H7 (cell line): ENCODE measurements around the gene LRRC37A3. TPM values are rescaled to one million over a fixed set of nuclear protein-coding genes. Genes with fewer than 3 reads are reported as not detected.
"Not testable (repeated sequence)": the region's sequence is repeated elsewhere in the genome, so short reads cannot be mapped to it uniquely, and the experiment has no call there.

Experiments
- DNase-seq: peaks from one replicate; pipeline ENCODE4 v3.0.0; 2012
- H3K27me3 ChIP-seq: 2 replicates; pipeline ENCODE4 v1.6.0; 2011; ENCODE audit warnings: mild to moderate bottlenecking, low read length; ENCODE audit not compliant: control insufficient read depth, insufficient read depth
- H3K36me3 ChIP-seq: replicated peaks from 2 replicates; pipeline ENCODE4 v1.5.1; 2011; ENCODE audit warnings: low read length; ENCODE audit not compliant: control insufficient read depth, insufficient read depth
- H3K4me3 ChIP-seq: 2 replicates; pipeline ENCODE4 v1.5.1; 2011; ENCODE audit warnings: low read depth, mild to moderate bottlenecking, control low read depth, low read length, moderate library complexity; ENCODE audit not compliant: insufficient read depth
- total RNA-seq: library from RNA; depleted of rRNA; stranded (reverse); fragments of >200 nt; shearing (Covaris generic); gene quantifications from 2 replicates; pipeline ENCODE4 v1.2.3, GENCODE V29; 2014

LRRC37A3 gene
- total RNA-seq, 1 experiment from 2014 or later, result 3.5 TPM

DNA sequence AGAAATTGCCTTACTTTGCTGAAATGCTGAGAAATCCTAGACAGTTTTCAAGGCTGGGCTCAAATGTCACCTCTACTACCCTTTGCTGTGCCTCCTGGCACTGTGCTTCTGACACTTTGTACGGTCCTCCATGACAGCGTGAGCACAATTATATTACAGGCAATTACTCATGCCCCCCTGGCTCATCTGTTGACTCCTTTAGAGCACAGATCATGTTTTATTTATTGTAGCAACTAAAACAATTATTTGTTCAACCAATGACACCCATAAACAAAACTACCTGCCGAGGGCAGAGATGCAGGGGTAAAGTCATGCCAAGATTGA, 9.1 kb downstream of the LRRC37A3 start:
- H3K36me3 ChIP-seq, H3K27me3 ChIP-seq, DNase-seq: not testable (repeated sequence)

DNA sequence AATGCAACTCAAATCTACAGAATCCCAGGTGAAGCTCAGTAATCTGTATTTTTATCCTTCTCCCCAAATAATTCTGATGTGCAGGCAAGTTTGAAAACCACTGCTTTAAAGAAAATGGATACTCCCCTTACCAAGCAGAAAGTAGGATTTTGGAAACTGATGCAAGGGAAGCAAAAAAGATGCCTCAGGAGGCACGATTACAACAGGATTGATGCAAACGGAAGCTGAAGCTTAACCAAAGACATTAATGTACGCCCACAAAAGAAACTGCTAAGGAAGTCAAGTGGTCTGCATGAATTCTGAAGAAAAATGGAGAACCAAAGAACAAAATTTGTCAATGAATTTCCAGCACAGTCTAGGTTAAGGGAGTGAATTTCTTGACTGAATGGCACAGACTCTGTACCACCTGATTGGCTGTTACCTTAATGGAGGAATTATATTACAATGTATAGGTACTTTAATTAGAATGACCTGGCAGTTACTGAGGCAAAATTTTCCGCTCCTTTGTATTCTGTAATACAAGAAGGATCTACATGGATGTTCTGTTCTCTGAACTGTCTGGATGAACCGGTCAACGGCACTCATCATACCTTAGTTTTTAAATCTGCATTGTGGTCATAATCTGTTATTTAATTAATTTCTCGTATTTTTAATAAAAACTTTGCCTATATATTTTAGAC, 9.6 kb downstream of the LRRC37A3 start:
- not testable (repeated sequence) for H3K27me3 ChIP-seq, H3K36me3 ChIP-seq, H3K4me3 ChIP-seq, DNase-seq

More for the DNA sequence above, 9.1 kb downstream of the LRRC37A3 start:
- not testable (repeated sequence) for H3K4me3 ChIP-seq

DNA sequence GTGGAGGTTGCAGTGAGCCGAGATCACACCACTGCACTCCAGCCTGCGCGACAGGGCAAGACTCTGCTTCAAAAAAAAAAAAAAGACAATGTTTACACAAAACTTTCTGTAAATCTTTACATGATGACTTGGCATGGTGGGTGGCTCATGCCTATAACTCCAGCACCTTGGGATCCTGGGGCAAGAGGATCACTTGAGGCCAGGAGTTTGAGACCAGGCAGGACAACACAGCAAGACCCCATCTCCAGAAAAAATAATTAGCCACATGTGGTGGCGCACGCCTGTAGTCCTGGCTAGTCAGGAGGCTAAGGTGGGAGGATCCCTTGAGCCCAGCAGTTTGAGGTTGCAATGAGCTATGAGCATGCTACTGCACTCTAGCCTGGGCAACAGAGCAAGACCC, 15.2 kb downstream of the LRRC37A3 start:
- not testable (repeated sequence) for DNase-seq, H3K27me3 ChIP-seq, H3K4me3 ChIP-seq, H3K36me3 ChIP-seq

DNA sequence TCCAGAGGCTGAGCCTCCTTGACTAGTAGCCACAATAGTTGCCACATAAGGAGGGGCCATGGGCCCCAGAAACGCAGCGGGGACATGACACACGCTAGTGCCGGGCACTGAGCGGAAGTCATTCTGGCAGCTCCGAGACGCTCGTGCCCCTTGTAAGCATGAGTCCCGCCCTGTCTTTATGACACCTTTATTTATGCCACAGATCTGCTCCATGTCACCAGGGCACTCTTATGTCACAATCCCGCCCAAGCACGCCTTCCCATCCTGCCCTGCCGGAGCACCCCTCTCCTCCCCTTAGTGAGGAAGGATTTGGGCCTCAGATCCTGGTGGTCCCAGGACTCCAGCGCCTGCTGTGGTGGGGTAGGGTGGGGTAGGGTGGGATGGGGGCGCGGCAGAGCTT, 22.1 kb downstream of the LRRC37A3 start:
- H3K36me3 ChIP-seq, result not testable (repeated sequence)
- DNase-seq, result peak; percentile 7

DNA sequence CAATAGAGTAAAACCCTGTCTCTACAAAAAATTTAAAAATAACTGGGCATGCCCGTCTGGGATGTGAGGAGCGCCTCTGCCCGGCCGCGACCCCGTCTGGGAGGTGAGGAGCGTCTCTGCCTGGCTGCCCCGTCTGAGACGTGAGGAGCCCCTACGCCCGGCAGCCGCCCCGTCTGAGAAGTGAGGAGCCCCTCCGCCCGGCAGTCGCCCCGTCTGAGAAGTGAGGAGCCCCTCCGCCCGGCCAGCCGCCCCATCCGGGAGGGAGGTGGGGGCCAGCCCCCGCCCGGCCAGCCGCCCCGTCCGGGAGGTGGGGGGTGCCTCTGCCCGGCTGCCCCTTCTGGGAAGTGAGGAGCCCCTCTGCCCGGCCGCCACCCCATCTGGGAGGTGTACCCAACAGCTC, 45.1 kb downstream of the LRRC37A3 start:
- H3K4me3 ChIP-seq, result not testable (repeated sequence)

More for the DNA sequence above, 22.1 kb downstream of the LRRC37A3 start:
- not testable (repeated sequence) for H3K27me3 ChIP-seq, H3K4me3 ChIP-seq

DNA sequence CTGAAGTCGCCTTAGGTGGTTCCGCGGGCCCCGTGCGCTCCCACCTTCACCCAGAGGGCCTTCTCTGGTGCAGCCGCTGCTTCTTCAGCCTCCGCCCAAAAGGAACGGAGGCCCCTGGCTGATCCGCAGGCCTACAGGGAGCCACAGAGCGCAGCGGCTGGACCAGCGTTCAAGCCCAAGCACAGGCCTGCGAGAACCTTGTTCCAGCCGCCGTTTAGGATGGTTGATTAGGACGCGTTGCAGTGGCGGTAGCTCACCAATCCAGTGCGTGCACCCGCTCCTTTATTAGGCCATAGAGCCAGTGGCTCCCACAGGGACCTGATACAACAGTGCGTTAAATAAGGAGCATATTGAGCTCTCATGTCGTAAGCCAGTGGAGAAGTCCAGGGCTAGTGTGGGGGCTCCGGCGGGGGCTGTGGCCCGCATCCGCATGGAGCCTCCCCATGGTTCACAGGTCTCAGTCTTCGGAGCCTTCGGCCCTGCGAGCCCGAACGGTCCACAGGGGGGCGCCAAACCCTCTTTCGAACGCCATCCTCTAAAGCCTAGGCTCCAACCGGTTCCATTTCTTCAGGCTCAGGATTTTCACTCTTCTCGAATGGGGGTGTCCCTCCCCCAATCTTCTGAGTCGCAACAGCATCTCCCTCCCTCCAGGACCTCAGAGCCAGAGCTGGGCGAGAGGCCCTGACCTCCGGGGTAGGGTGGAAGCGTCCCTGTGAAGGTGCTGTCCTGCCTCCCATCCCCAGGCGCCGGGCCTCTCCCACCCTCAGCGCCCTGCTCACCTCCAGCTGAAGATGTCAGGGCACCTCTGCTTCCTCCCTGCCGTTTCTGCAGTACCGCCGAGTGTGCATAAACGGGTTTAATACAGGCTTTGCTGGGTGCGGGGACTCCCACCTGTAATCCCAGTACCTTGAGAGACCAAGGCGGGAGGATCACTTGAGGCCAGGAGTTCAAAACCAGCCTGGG, 71.5 kb downstream of the LRRC37A3 start:
- DNase-seq, result peak; percentile 82
- not testable (repeated sequence) for H3K27me3 ChIP-seq, H3K4me3 ChIP-seq, H3K36me3 ChIP-seq

More for the DNA sequence above, 45.1 kb downstream of the LRRC37A3 start:
- not testable (repeated sequence) for H3K36me3 ChIP-seq, DNase-seq, H3K27me3 ChIP-seq

DNA sequence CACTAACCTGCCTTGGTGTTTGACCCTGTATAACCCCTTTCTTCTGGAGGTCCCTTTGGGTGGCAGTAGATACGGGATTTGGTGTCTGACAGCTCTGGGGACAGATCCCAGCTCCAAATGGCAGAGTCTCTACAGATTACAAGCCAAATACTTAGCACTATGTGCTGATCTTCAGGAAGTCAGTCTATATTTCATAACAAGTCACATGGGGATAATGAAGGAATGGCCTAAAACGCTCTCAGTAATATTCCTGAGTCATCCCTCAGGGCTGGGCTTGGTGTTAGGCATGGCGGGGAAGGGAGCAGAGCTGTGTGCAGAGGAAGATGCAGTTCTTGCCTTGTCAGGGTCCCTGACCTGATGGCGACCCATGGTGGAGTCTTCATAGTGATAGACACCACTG, 72.4 kb downstream of the LRRC37A3 start:
- DNase-seq, H3K27me3 ChIP-seq, H3K4me3 ChIP-seq, H3K36me3 ChIP-seq: not testable (repeated sequence)

DNA sequence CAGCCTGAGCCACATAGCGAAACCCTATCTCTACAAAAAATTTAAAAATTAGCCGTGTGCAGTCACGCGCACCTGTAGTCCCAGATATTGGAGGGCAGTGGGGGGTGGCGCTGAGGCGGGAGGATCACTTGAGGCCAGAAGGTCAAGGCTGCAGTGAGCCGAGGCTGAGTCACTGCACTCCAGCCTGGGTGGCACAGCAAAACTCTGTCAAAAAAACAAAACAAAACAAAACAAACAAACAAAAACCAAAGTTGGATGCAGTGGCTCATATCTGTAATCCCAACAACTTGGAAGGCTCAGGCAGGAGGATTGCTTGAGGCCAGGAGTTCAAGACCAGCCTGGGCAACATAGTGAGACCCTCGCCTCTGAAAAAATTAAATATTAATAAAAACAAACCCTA, 75.4 kb downstream of the LRRC37A3 start:
- H3K4me3 ChIP-seq, DNase-seq, H3K27me3 ChIP-seq, H3K36me3 ChIP-seq: not testable (repeated sequence)

DNA sequence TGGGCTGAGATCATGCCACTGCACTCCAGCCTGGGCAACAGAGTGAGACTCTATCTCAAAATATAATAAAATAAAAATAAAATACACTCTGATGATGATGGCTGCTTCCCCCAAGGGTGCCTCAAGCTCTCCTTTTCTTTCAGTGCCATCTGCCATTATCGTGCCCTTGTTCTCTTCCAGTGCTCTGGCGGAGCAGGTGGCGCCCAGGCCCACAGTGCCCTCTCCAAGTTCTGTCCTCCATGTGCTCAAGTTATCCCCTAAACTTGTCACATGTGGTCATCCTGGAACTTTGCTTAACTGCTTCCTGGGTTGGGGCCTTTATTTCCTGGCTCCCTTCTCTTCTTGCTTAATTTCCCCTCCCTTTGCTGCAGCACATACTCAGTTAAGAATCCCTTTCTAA, 76.4 kb downstream of the LRRC37A3 start:
- H3K4me3 ChIP-seq, DNase-seq, H3K27me3 ChIP-seq, H3K36me3 ChIP-seq: not testable (repeated sequence)

DNA sequence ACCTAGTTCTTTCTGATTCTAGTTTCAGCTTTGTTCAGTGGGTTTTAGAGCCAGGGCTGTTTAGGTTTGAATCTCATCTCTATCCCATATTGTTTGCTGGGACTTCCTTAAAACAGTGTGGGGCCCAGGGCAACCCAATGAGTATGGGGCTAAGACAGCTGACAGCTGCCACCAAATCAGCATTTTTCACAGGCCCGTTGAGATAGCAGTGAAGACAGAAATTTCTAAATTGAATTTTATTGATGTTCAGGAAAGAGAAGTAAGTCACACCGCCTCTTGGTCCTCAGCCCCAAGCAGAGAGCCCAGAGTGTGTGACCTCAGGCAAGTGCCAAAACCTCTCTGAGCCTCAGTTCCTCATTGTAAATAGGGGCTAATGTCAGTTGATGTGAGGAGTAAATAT, 78.3 kb downstream of the LRRC37A3 start:
- not testable (repeated sequence) for H3K27me3 ChIP-seq, H3K36me3 ChIP-seq, H3K4me3 ChIP-seq, DNase-seq

DNA sequence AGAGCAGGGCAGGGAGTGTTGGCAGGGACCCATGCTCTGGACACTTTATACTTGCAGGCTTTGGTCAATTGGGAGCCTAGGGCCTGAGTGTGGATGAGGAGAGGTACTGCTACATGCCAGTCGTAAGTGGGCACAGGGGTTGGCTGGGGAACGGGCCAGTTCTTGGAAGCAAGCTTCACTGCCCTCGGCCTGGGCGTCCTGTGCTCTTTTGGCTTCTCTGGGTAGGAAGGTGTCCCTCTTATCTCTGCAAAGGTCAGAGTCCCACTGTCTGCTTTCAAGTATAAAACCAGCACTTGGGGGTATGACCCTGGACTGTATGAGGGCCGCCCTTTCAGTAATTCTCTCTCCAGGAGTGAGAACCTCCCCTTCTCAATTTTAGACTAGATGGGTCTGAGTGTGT, 80.8 kb downstream of the LRRC37A3 start:
- not testable (repeated sequence) for DNase-seq, H3K4me3 ChIP-seq, H3K36me3 ChIP-seq, H3K27me3 ChIP-seq

DNA sequence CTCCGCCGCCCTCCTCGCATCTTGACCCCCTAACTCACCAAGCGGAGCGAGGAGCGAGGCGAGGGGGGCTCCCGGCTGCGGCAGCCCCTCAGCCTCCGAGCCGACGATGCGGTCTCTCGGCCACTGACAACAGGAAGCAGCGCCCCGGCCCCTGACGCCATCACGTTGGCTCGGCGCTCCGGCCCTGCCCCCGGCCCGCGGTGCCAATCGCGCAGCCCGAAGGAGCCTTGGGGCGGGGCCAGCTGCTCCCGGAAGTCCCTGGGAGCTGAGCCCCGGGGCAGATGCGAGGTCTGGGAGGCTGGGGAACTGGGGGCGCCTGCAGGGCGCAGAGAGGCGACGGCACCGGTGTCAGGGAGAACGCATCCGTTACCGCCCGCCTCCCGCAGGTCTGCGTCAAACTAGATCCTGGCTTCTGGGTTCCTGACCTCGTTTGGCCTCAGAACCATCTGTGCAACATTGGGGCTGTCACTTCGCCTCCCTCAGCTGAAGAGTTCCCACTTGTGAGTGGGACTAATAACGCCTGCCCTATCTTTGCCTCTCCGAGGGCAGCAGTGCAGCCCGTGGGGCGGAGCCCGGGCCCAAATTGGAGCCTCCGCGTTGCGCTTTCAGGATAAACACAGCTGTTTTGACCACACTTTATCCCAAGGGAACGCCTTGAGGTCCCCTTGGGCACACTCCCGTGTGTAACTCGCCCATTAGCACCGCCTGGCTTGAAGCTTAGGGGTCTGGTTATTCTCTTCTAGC, 82.1 kb downstream of the LRRC37A3 start:
- peak; percentile 89 for DNase-seq
- peak overlapping the region; percentile 53 for H3K4me3 ChIP-seq
- H3K27me3 ChIP-seq, H3K36me3 ChIP-seq: not testable (repeated sequence)

DNA sequence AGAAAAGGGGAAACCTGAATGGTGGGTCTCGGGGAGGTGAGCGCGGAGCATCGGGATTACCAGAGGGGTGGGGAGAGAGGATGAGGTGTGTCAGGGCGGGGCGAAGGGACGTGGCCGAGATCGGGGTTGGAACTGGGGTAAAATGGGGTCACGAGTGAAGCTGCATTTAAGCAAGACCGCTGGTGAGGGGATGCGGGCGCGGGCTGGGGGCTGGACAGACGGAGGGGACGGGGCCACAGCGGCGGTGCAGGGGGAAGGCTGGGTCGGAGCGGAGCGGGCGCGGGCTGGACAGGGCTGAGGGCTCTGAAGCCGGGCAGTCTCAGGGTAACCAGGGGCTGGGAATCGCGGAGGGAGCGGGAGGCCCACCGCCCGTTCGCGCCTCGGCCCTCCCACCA, 82.7 kb downstream of the LRRC37A3 start:
- peak; percentile 39 for DNase-seq
- H3K4me3 ChIP-seq, result peak overlapping the region; percentile 53
- not testable (repeated sequence) for H3K27me3 ChIP-seq, H3K36me3 ChIP-seq

DNA sequence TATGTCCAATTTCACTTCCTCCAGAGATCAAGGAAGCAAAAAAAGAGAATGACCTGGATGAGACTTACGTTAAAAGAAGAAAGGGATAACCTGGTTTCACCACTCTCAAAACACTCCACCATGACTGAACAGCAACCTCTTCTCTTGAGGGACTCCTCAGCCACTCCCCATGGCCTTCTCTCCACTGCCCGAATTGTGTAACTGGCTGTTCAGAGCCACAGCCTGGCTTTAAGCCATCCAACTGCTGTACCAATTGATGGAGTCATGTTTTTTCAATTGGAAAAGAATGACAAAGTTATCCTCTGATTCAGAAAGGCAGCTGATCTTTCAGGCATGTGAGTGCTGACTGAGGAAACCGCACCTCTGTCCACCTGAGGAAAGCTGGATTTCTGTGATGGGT, 85.2 kb downstream of the LRRC37A3 start:
- H3K4me3 ChIP-seq, H3K27me3 ChIP-seq, DNase-seq, H3K36me3 ChIP-seq: not testable (repeated sequence)

DNA sequence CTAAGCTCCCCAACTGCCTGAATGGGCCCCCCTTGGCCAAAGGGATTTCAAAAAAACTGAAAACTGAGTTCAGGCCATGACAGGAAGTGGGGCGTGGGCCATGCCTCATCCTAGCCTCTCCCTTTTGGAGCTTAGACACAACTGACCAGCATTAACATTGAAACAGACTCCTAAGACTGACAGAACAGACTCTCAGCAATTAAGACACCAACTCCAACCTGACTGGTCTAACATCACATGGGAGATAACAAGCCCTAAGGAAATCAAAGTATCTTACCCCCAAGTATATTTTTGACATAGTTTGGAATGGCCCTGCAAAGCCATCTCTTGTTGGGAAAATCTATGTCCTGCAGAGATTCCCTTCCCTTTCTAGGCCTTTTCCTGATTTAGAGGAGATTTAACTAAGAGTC, 88.6 kb downstream of the LRRC37A3 start:
- H3K27me3 ChIP-seq, H3K36me3 ChIP-seq, H3K4me3 ChIP-seq, DNase-seq: not testable (repeated sequence)
